HG03571 (cell line): ENCODE data around the gene EBF3.
"Not testable (repeated sequence)": the region's sequence is repeated elsewhere in the genome, so short reads cannot be mapped to it uniquely, and the experiment has no call there.

ENCODE experiments used
- ATAC-seq: cut with Tn5 transposase; IDR thresholded peaks from one replicate; pipeline ENCODE4 v1.9.1; 2021; ENCODE audit not compliant: unreplicated experiment

Gene EBF3

GRCh38 chr10:129929343-129930292 is 34.5 kb downstream of the EBF3 start:
- ATAC-seq = no peak

- ATAC-seq = no peak
Observed at GRCh38 chr10:129927351-129928120, 36.5 kb downstream of the EBF3 start.

- ATAC-seq = no peak
Observed at GRCh38 chr10:129926066-129927055, 37.7 kb downstream of the EBF3 start.

- no peak for ATAC-seq
Observed at GRCh38 chr10:129924375-129925085, 39.5 kb downstream of the EBF3 start.

- no peak for ATAC-seq
Observed at GRCh38 chr10:129922598-129923123, 41.4 kb downstream of the EBF3 start.

- no peak for ATAC-seq
Observed at GRCh38 chr10:129921801-129922597, 42.1 kb downstream of the EBF3 start.

- ATAC-seq = no peak
Observed at GRCh38 chr10:129921065-129921670, 42.9 kb downstream of the EBF3 start.

- not testable (repeated sequence) for ATAC-seq
Observed at GRCh38 chr10:129920187-129920586, 43.9 kb downstream of the EBF3 start.

GRCh38 chr10:129919358-129919757 is 44.7 kb downstream of the EBF3 start:
- ATAC-seq = no peak

- ATAC-seq = no peak
Observed at GRCh38 chr10:129918836-129919235, 45.2 kb downstream of the EBF3 start.

GRCh38 chr10:129918401-129918800 is 45.7 kb downstream of the EBF3 start:
- no peak for ATAC-seq

- no peak for ATAC-seq
Observed at GRCh38 chr10:129917936-129918335, 46.1 kb downstream of the EBF3 start.

GRCh38 chr10:129916506-129916995 is 47.5 kb downstream of the EBF3 start:
- no peak for ATAC-seq

- ATAC-seq = no peak
Observed at GRCh38 chr10:129915526-129916378, 48.3 kb downstream of the EBF3 start.

GRCh38 chr10:129914960-129915359 is 49.1 kb downstream of the EBF3 start:
- ATAC-seq = no peak

GRCh38 chr10:129914153-129914855 is 49.8 kb downstream of the EBF3 start:
- ATAC-seq = no peak
